DND-41 (cell line): Measurements from ENCODE around the gene CLN3.
"Not testable (repeated sequence)": the region's sequence is repeated elsewhere in the genome, so short reads cannot be mapped to it uniquely, and the experiment has no call there.

Experiments
- ATAC-seq: fragments of 200-7000 bp; cut with Tn5 transposase; 3 replicates; pipeline ENCODE4 v1.9.1; 2021; ENCODE audit warnings: low read depth; ENCODE audit not compliant: insufficient read depth
- DNase-seq: peaks from one replicate; pipeline ENCODE4 v3.0.0-alpha.2; 2020
- H2AFZ ChIP-seq: 2 replicates; pipeline ENCODE4 v1.6.0; 2012; ENCODE audit warnings: low read depth, low read length
- H3K27ac ChIP-seq: 2 replicates; pipeline ENCODE4 v1.5.1; 2012; ENCODE audit warnings: low read length, inconsistent platforms
- H3K27me3 ChIP-seq: fragments of 200-600 bp; sonication (generic); 2 replicates; pipeline ENCODE4 v1.6.0; 2012; ENCODE audit warnings: low read length, mild to moderate bottlenecking, inconsistent platforms; ENCODE audit not compliant: insufficient read depth, poor library complexity
- H3K36me3 ChIP-seq: 2 replicates; pipeline ENCODE4 v1.5.1; 2012; ENCODE audit warnings: low read length, inconsistent platforms; ENCODE audit not compliant: insufficient read depth
- H3K4me1 ChIP-seq: 2 replicates; pipeline ENCODE4 v1.5.1; 2012; ENCODE audit warnings: mild to moderate bottlenecking, low read length; ENCODE audit not compliant: insufficient read depth
- H3K4me2 ChIP-seq: 2 replicates; pipeline ENCODE4 v1.6.0; 2012; ENCODE audit warnings: mild to moderate bottlenecking, moderate library complexity, low read length, inconsistent platforms; ENCODE audit not compliant: insufficient read depth
- H3K4me3 ChIP-seq, 2 experiments: fragments of 200-600 bp in 1 of 2; shearing (Covaris generic) in 1 of 2; 2 replicates each; pipeline ENCODE4 v1.5.1; 2012 to 2016; ENCODE audit warnings: inconsistent platforms in 2 of 2, low read length in 2 of 2, mild to moderate bottlenecking in 2 of 2, low read depth in 1 of 2, moderate library complexity in 1 of 2
- H3K79me2 ChIP-seq: 2 replicates; pipeline ENCODE4 v1.6.0; 2012; ENCODE audit warnings: low read length, inconsistent platforms; ENCODE audit not compliant: insufficient read depth
- H3K9ac ChIP-seq: 2 replicates; pipeline ENCODE4 v1.6.0; 2012; ENCODE audit warnings: low read depth, mild to moderate bottlenecking, inconsistent platforms, low read length, moderate library complexity
- H3K9me3 ChIP-seq: 2 replicates; pipeline ENCODE4 v1.5.1; 2012; ENCODE audit warnings: low read length, moderate library complexity, mild to moderate bottlenecking, inconsistent platforms; ENCODE audit not compliant: insufficient read depth, severe bottlenecking
- H4K20me1 ChIP-seq: 2 replicates; pipeline ENCODE4 v1.6.0; 2012; ENCODE audit warnings: low read length; ENCODE audit not compliant: insufficient read depth
- CTCF ChIP-seq: IDR thresholded peaks from 2 replicates; pipeline ENCODE4 v1.5.1; 2012; ENCODE audit warnings: borderline replicate concordance, low read length, moderate library complexity, mild to moderate bottlenecking; ENCODE audit not compliant: poor library complexity, severe bottlenecking; ENCODE audit errors: extremely low read depth
- EZH2 ChIP-seq: IDR thresholded peaks from 3 replicates; pipeline ENCODE4 v1.6.1; 2012; ENCODE audit warnings: borderline replicate concordance, low read depth, mild to moderate bottlenecking, moderate library complexity, low read length, inconsistent platforms; ENCODE audit not compliant: severe bottlenecking

The CLN3 gene

DNA sequence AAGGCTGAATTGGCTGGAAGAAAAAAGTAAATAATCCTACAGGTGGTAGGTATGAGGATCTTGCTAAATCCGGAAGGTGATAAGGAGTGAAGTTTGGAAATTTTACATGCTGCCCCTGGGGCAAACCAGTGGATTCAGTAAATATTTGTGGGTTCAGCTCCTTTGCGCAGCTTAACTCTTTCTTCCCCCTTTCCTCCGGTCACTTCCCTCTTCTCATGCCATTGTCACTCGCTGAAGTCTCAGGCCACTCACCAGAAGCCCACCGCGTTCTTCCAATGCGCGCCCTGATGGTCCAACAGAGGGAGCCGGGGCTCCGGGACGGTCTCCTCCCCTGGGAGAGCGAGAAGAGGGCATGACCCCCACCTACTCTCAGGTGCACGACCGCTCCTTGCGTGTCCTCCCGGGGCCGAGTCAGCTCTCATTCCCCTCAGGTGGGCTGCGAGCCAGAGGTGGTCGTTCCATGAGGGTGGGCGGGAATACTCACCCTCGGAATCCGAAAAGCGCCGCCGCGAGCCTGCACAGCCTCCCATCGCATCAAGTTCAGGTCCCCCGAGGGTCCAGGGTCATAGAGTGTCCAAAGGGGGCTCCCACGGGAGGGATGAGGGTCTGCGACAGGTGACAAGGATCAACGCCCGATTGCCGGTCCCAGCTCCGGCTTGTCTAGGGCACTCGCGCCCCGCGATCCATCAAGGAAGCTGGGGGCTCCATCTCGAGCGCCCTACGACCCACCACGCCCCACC, 474 bp downstream of the CLN3 start:
- Histone ChIP-seq H3K4me3 (peak overlapping the region; percentile 67 to 83), H3K79me2 (peaks cover 24% of the 10 kb centered on the region), H2AFZ (peak overlapping the region; percentile 78), H3K4me1 (peaks cover 48% of the 10 kb centered on the region), H3K9ac (peak overlapping the region; percentile 64), H3K4me2 (peak overlapping the region; percentile 84), H4K20me1 (peaks cover 3% of the 10 kb centered on the region; the same call in 1 of the 2 replicates), H3K27ac (peak overlapping the region; percentile 93), H3K27me3 (no peaks in the 10 kb centered on the region), H3K36me3 (peaks cover 34% of the 10 kb centered on the region), H3K9me3 (no peaks in the 10 kb centered on the region)
- TF ChIP-seq EZH2 (no peak), CTCF (peak; percentile 50)
- ATAC-seq (no peak), DNase-seq (peak; percentile 33)

DNA sequence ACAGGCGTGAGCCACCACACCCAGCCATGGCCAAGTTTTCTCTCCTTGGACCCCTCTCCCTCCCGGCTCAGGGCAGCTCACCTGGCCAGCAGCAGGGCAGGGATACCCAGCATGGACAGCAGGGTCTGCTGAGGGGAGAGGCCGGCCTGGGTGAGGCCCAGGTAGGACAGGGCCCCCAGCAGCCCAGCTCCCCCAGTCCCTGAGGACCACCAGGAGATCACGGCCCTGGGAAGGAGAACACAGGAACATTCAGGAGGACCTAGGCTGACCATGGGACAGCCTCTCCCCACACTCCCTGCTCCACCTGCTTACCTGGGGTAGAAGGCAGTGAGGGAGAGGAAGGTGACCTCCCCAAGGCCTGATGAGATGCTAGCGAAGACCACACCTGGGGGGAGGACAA, 5.6 kb downstream of the CLN3 start:
- H3K4me3 ChIP-seq, result no peak overlapping the region
- no peaks in the 10 kb centered on the region for H3K9me3 ChIP-seq
- H3K4me1 ChIP-seq, result peaks cover 11% of the 10 kb centered on the region; the same call in 1 of the 2 replicates
- H2AFZ ChIP-seq, result no peak overlapping the region
- no peak overlapping the region for H3K27ac ChIP-seq
- H3K27me3 ChIP-seq, result no peaks in the 10 kb centered on the region
- H4K20me1 ChIP-seq, result peaks cover 5% of the 10 kb centered on the region; the same call in 1 of the 2 replicates
- peaks cover 56% of the 10 kb centered on the region for H3K36me3 ChIP-seq
- DNase-seq, result no peak
- no peak overlapping the region for H3K4me2 ChIP-seq
- H3K9ac ChIP-seq, result no peak overlapping the region
- peaks cover 8% of the 10 kb centered on the region for H3K79me2 ChIP-seq
- no peak for ATAC-seq
- no peak for TF ChIP-seq EZH2
- no peak for TF ChIP-seq CTCF

DNA sequence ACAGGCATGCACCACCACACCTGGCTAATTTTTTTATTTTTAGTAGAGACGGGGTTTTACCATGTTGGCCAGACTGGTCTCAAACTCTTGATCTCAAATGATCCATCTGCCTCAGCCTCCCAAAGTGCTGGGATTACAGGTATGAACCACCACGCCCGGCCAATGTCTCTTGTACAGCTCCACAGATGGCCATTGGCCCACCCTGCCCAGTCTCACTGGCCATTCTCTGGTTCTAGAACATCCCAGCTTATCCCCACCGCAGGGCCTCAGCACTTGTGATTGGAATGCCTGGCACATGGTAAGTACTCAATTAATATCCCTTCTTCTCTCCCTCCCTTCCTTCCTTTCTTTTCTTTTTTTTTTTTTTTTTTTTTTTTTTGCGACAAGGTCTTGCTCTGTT, 8.5 kb downstream of the CLN3 start:
- H3K36me3 ChIP-seq, result peaks cover 59% of the 10 kb centered on the region
- not testable (repeated sequence) for H3K4me1 ChIP-seq, H3K27ac ChIP-seq, H4K20me1 ChIP-seq, H3K9ac ChIP-seq, ATAC-seq, H2AFZ ChIP-seq, H3K4me3 ChIP-seq, DNase-seq, H3K9me3 ChIP-seq, H3K27me3 ChIP-seq, H3K4me2 ChIP-seq, H3K79me2 ChIP-seq

DNA sequence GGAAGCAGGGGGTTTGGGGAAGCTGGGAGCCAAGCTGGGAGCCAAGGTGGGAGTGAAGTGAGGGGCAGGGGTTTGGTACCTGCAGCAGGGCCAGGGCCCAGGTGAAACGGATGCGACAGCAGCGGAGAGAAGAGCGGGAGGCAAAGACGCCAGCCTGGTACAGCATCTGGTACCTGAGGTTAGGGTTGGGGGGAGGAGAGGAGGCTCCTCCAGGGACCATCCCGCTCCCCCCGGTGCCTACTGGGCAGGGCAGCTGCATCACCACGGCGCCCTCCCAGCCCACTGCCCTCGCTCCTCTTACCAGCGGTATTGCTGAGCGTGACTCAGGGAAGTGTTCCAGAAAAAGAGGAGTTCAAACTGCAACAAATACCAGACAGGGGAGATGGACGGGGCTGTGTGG, 9.8 kb downstream of the CLN3 start:
- ATAC-seq, result no peak
- H3K9ac ChIP-seq, result no peak overlapping the region
- no peak overlapping the region for H3K4me2 ChIP-seq
- H3K27me3 ChIP-seq, result no peaks in the 10 kb centered on the region
- H3K27ac ChIP-seq, result no peak overlapping the region
- no peak for TF ChIP-seq CTCF
- no peak for TF ChIP-seq EZH2
- peaks cover 60% of the 10 kb centered on the region for H3K36me3 ChIP-seq
- H2AFZ ChIP-seq, result no peak overlapping the region
- H3K4me3 ChIP-seq, result no peak overlapping the region
- DNase-seq, result no peak
- H3K9me3 ChIP-seq, result no peaks in the 10 kb centered on the region
- H3K4me1 ChIP-seq, result no peaks in the 10 kb centered on the region
- H3K79me2 ChIP-seq, result no peaks in the 10 kb centered on the region
- peaks cover 5% of the 10 kb centered on the region; the same call in 1 of the 2 replicates for H4K20me1 ChIP-seq
